Neural cell (in vitro differentiated cells): ENCODE results near the gene TCF4. TPM values are rescaled to one million over a fixed set of nuclear protein-coding genes. Genes with fewer than 3 reads are reported as not detected.

ENCODE experiments used
- H2AFZ ChIP-seq: fragments of 200-600, 300-800 bp; sonication (generic), shearing (Covaris generic); 2 replicates; pipeline ENCODE4 v1.6.0; 2014; ENCODE audit warnings: low read depth, mild to moderate bottlenecking, antibody characterized with exemption, low read length, moderate library complexity
- H3F3A ChIP-seq: fragments of 200-600 bp; shearing (Covaris generic); 2 replicates; pipeline ENCODE4 v1.6.1; 2016; ENCODE audit warnings: mild to moderate bottlenecking, moderate library complexity, mixed read lengths, antibody characterized with exemption, low read length; ENCODE audit not compliant: insufficient read depth, poor library complexity, severe bottlenecking
- H3K27ac ChIP-seq: fragments of 200-600, 300-800 bp; sonication (generic), shearing (Covaris generic); 2 replicates; pipeline ENCODE4 v1.5.1; 2014; ENCODE audit warnings: mild to moderate bottlenecking, low read length, moderate library complexity
- H3K27me3 ChIP-seq: fragments of 300-800, 200-600 bp; sonication (generic), shearing (Covaris generic); 2 replicates; pipeline ENCODE4 v1.6.0; 2014; ENCODE audit warnings: mild to moderate bottlenecking, low read depth, low read length, moderate library complexity; ENCODE audit not compliant: insufficient read depth
- H3K36me3 ChIP-seq: fragments of 300-800, 200-600 bp; sonication (generic), shearing (Covaris generic); 2 replicates; pipeline ENCODE4 v1.5.1; 2014; ENCODE audit warnings: mild to moderate bottlenecking, antibody characterized with exemption, low read length, moderate library complexity; ENCODE audit not compliant: insufficient read depth
- H3K4me2 ChIP-seq: fragments of 300-800, 200-600 bp; sonication (generic), shearing (Covaris generic); 2 replicates; pipeline ENCODE4 v1.6.0; 2014; ENCODE audit warnings: mild to moderate bottlenecking, low read length
- H3K4me3 ChIP-seq: fragments of 300-800, 200-600 bp; sonication (generic), shearing (Covaris generic); 2 replicates; pipeline ENCODE4 v1.5.1; 2014; ENCODE audit warnings: mild to moderate bottlenecking, low read length, moderate library complexity
- H3K79me2 ChIP-seq: fragments of 200-600 bp; shearing (Covaris generic); replicated peaks from 2 replicates; pipeline ENCODE4 v1.6.0; 2014; ENCODE audit warnings: mild to moderate bottlenecking, low read length, moderate library complexity; ENCODE audit not compliant: insufficient read depth
- H3K9ac ChIP-seq: fragments of 300-800, 200-600 bp; sonication (generic), shearing (Covaris generic); 2 replicates; pipeline ENCODE4 v1.6.1; 2016; ENCODE audit warnings: mild to moderate bottlenecking, low read length, mixed read lengths
- H3K9me2 ChIP-seq: fragments of 200-600 bp; shearing (Covaris generic); 2 replicates; pipeline ENCODE4 v1.6.1; 2016; ENCODE audit warnings: mild to moderate bottlenecking, low read length, mixed read lengths; ENCODE audit not compliant: insufficient read depth
- H3K9me3 ChIP-seq: fragments of 200-600, 300-800 bp; sonication (generic), shearing (Covaris generic); 2 replicates; pipeline ENCODE4 v1.6.1; 2016; ENCODE audit warnings: mild to moderate bottlenecking, mixed run types, low read length, moderate library complexity, mixed read lengths
- H4K20me1 ChIP-seq: fragments of 200-600 bp; shearing (Covaris generic); 2 replicates; pipeline ENCODE4 v1.6.1; 2016; ENCODE audit warnings: mild to moderate bottlenecking, mixed run types; ENCODE audit not compliant: insufficient read depth
- EP300 ChIP-seq: fragments of 450-650 bp; conservative IDR thresholded peaks from 2 replicates; pipeline ENCODE4 v1.6.1; 2014; ENCODE audit warnings: antibody characterized with exemption, mild to moderate bottlenecking, moderate library complexity; ENCODE audit not compliant: poor library complexity, severe bottlenecking
- MXI1 ChIP-seq: fragments of 450-650 bp; conservative IDR thresholded peaks from 2 replicates; pipeline ENCODE4 v1.6.1; 2014; ENCODE audit warnings: antibody characterized with exemption, mild to moderate bottlenecking; ENCODE audit not compliant: poor library complexity, severe bottlenecking
- POLR2AphosphoS5 ChIP-seq: IDR thresholded peaks from 2 replicates; pipeline ENCODE4 v1.6.1; 2012
- RAD21 ChIP-seq: fragments of 450-650 bp; conservative IDR thresholded peaks from 2 replicates; pipeline ENCODE4 v1.6.1; 2014; ENCODE audit warnings: antibody characterized with exemption, mild to moderate bottlenecking, moderate library complexity
- REST ChIP-seq: IDR thresholded peaks from 2 replicates; pipeline ENCODE4 v1.6.1; 2012; ENCODE audit warnings: borderline replicate concordance
- SMC3 ChIP-seq: fragments of 450-650 bp; conservative IDR thresholded peaks from 2 replicates; pipeline ENCODE4 v1.6.1; 2014; ENCODE audit warnings: antibody characterized with exemption, mild to moderate bottlenecking, moderate library complexity; ENCODE audit not compliant: poor library complexity
- TAF1 ChIP-seq: IDR thresholded peaks from 2 replicates; pipeline ENCODE4 v1.6.1; 2012; ENCODE audit warnings: low read depth
- polyA plus RNA-seq: library from polyadenylated mRNA; depleted of rRNA; stranded (reverse); fragments of >200 nt; gene quantifications from 2 replicates; pipeline ENCODE4 v1.2.3, GENCODE V29; 2014

TCF4 gene
- polyA plus RNA-seq, 1 donor from 2014 or later = 7.0 TPM

GRCh38 chr18:55327454-55327853 is 260.5 kb downstream of the TCF4 start:
- no peaks in the 10 kb centered on the region for H3F3A ChIP-seq
- no peaks in the 10 kb centered on the region for H3K36me3 ChIP-seq
- no peak for TF ChIP-seq EP300
- no peak for TF ChIP-seq RAD21
- TF ChIP-seq POLR2AphosphoS5 = no peak
- TF ChIP-seq SMC3 = no peak
- no peak overlapping the region for H3K4me3 ChIP-seq
- no peaks in the 10 kb centered on the region for H3K9me3 ChIP-seq
- H3K9ac ChIP-seq = no peak overlapping the region
- no peak overlapping the region for H3K4me2 ChIP-seq
- no peaks in the 10 kb centered on the region for H3K27me3 ChIP-seq
- no peak overlapping the region for H3K27ac ChIP-seq
- no peaks in the 10 kb centered on the region for H3K79me2 ChIP-seq
- H4K20me1 ChIP-seq = no peaks in the 10 kb centered on the region
- H2AFZ ChIP-seq = no peak overlapping the region
- no peaks in the 10 kb centered on the region for H3K9me2 ChIP-seq

- H3K27ac ChIP-seq = no peak overlapping the region
- no peak for TF ChIP-seq REST
- no peak for TF ChIP-seq POLR2AphosphoS5
- no peak for TF ChIP-seq SMC3
- no peak for TF ChIP-seq MXI1
- TF ChIP-seq TAF1 = no peak
- no peak for TF ChIP-seq EP300
- no peaks in the 10 kb centered on the region for H3K9me3 ChIP-seq
- no peak overlapping the region for H3K9ac ChIP-seq
- H3F3A ChIP-seq = no peaks in the 10 kb centered on the region
- no peak overlapping the region for H3K4me3 ChIP-seq
- H3K36me3 ChIP-seq = no peaks in the 10 kb centered on the region
- no peaks in the 10 kb centered on the region for H3K9me2 ChIP-seq
- no peak overlapping the region for H2AFZ ChIP-seq
- H3K27me3 ChIP-seq = no peaks in the 10 kb centered on the region
- H3K4me2 ChIP-seq = no peak overlapping the region
- H3K79me2 ChIP-seq = no peaks in the 10 kb centered on the region
- no peaks in the 10 kb centered on the region for H4K20me1 ChIP-seq
Observed at GRCh38 chr18:55326134-55326533, 261.9 kb downstream of the TCF4 start.

GRCh38 chr18:55324166-55324565 is 263.8 kb downstream of the TCF4 start:
- H3K9me2 ChIP-seq = no peaks in the 10 kb centered on the region
- H3K9me3 ChIP-seq = no peaks in the 10 kb centered on the region
- H2AFZ ChIP-seq = no peak overlapping the region
- H3F3A ChIP-seq = no peaks in the 10 kb centered on the region
- H4K20me1 ChIP-seq = no peaks in the 10 kb centered on the region
- H3K9ac ChIP-seq = no peak overlapping the region
- no peak overlapping the region for H3K4me3 ChIP-seq
- H3K36me3 ChIP-seq = no peaks in the 10 kb centered on the region
- H3K27me3 ChIP-seq = peaks cover 4% of the 10 kb centered on the region
- H3K27ac ChIP-seq = no peak overlapping the region
- H3K79me2 ChIP-seq = peaks cover 8% of the 10 kb centered on the region
- no peak overlapping the region for H3K4me2 ChIP-seq
- TF ChIP-seq POLR2AphosphoS5 = no peak
